PC-9 (cell line): ENCODE results near the gene WNT9B. TPM values are rescaled to one million over a fixed set of nuclear protein-coding genes. Genes with fewer than 3 reads are reported as not detected.
A peak's percentile ranks its signal among the peaks of the same experiment; 100 is the strongest.

Experiments
- BruUV-seq: library from RNA; stranded (reverse); fragments of 400-500 nt; replicated peaks from 2 replicates; lab custom pipeline; 2021; lab: Mats Ljungman, UMichigan
- CTCF ChIA-PET: fragments of 300-600 bp; sonication (Branson Sonifier 250); formaldehyde crosslinking; loops from one replicate; lab custom pipeline; 2022; ENCODE audit warnings: antibody characterized with exemption; lab: Charles Lee
- POLR2A ChIA-PET: fragments of 300-600 bp; sonication (Branson Sonifier 250); formaldehyde crosslinking; loops from one replicate; lab custom pipeline; 2022; ENCODE audit warnings: antibody characterized with exemption; ENCODE audit not compliant: unreplicated experiment; lab: Charles Lee
- DNase-seq, 2 experiments: peaks; one replicate each; pipeline versions ENCODE4 v3.0.0 to v3.0.0-alpha.2; 2015 to 2022; ENCODE audit warnings: mixed read lengths in 1 of 2
- H2AFZ ChIP-seq: fragments of 200-600 bp; sonication (generic); 2 replicates; pipeline ENCODE4 v1.8.1; 2017; ENCODE audit warnings: antibody characterized with exemption
- H3F3A ChIP-seq: fragments of 200-600 bp; sonication (generic); 2 replicates; pipeline ENCODE4 v1.8.1; 2017; ENCODE audit warnings: antibody characterized with exemption, mild to moderate bottlenecking, low read depth; ENCODE audit not compliant: insufficient read depth
- H3K27ac ChIP-seq: fragments of 200-600 bp; sonication (generic); 2 replicates; pipeline ENCODE4 v1.6.1; 2016; ENCODE audit warnings: mixed run types
- H3K27me3 ChIP-seq: fragments of 200-600 bp; sonication (generic); 2 replicates; pipeline ENCODE4 v1.6.1; 2016; ENCODE audit warnings: low read depth, mixed run types; ENCODE audit not compliant: insufficient read depth
- H3K36me3 ChIP-seq: fragments of 200-600 bp; sonication (generic); 2 replicates; pipeline ENCODE4 v1.6.1; 2016; ENCODE audit warnings: low read depth, mixed run types
- H3K4me1 ChIP-seq: fragments of 200-600 bp; sonication (generic); replicated peaks from 2 replicates; pipeline ENCODE4 v1.6.1; 2016; ENCODE audit warnings: mixed run types; ENCODE audit not compliant: insufficient read depth
- H3K4me2 ChIP-seq: fragments of 200-600 bp; sonication (generic); 2 replicates; pipeline ENCODE4 v1.6.1; 2017; ENCODE audit warnings: mixed run types
- H3K4me3 ChIP-seq: fragments of 200-600 bp; sonication (generic); 2 replicates; pipeline ENCODE4 v1.6.1; 2016; ENCODE audit warnings: mixed run types
- H3K79me2 ChIP-seq: fragments of 200-600 bp; sonication (generic); 2 replicates; pipeline ENCODE4 v1.6.1; 2017; ENCODE audit warnings: low read depth, mixed run types
- H3K9me2 ChIP-seq: fragments of 200-600 bp; sonication (generic); 2 replicates; pipeline ENCODE4 v1.8.1; 2017; ENCODE audit warnings: mild to moderate bottlenecking; ENCODE audit not compliant: insufficient read depth
- H3K9me3 ChIP-seq: fragments of 200-600 bp; sonication (generic); 2 replicates; pipeline ENCODE4 v1.8.1; 2016; ENCODE audit warnings: low read depth; ENCODE audit not compliant: insufficient read depth
- H4K20me1 ChIP-seq: fragments of 200-600 bp; sonication (generic); 2 replicates; pipeline ENCODE4 v1.8.1; 2017; ENCODE audit not compliant: insufficient read depth
- EZH2 ChIP-seq: fragments of 200-600 bp; sonication (generic); IDR thresholded peaks from 2 replicates; pipeline ENCODE4 v1.8.0; 2017; ENCODE audit warnings: antibody characterized with exemption, low read depth
- intact Hi-C: fragments of 100-400 bp; cut with micrococcal nuclease; formaldehyde crosslinking; loops from one replicate; pipeline ENCODE4 v1.10.0; 2022; ENCODE audit not compliant: unreplicated experiment
- total RNA-seq: library from RNA; stranded (reverse); gene quantifications from 2 replicates; pipeline ENCODE4 v1.2.3, GENCODE V29; 2021
- TF ChIP-seq, protein P1 (sequence below): fragments of 200-600 bp; sonication (generic); conservative IDR thresholded peaks from 2 replicates; pipeline ENCODE4 v1.6.1; 2017; ENCODE audit warnings: mixed run types, antibody characterized with exemption, mild to moderate bottlenecking, moderate library complexity

WNT9B gene
- total RNA-seq, 1 experiment from 2014 or later, result not detected

DNA sequence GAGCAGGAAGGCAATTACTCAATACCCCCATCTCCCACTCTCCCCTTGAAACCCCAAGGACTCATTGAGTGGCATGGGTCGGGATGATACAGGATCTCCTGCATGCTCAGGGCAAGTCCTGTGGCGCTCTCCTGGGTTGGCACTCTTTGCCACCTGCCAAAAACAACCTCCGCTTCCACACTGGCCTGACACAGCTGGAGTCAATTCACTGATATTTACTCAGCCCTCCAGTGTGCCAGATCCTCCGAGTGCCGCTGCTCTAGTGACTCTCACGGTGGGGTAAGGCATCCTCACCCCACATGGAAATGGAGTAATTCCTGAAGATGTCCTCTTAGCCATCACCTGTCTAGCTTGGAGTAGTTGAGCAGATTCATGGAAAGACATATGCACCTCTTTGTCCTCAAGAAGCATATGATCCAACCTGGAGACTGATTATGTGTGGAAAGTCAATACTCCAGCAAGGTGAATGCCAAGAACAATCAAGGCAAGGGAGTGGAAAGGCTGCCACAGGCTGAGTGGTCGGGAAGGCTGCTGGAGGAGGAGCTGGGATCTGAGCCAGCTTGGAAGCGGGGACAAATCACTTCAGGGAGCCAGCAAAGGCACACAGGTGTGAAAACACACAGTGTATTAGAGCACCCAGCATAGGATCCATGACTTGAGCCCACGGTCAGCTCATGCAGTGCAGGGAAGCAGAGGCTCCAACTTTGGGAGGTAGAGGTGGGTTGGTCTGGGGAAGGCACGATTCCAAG, 59.0 kb downstream of the WNT9B start:
- H3K9me3 ChIP-seq, result no peaks in the 10 kb centered on the region
- no peak overlapping the region for H3K4me3 ChIP-seq
- H3K27me3 ChIP-seq, result peaks cover 22% of the 10 kb centered on the region; the same call in 1 of the 2 replicates
- no peaks in the 10 kb centered on the region for H3K79me2 ChIP-seq
- 0 out of 2 replicates have a peak, but pooled peaks cover 1% of the 10 kb centered on the region for H3K4me1 ChIP-seq
- H3K27ac ChIP-seq, result no peak overlapping the region
- DNase-seq, result no peak
- no peaks in the 10 kb centered on the region for H4K20me1 ChIP-seq
- TF ChIP-seq, protein P1, sequence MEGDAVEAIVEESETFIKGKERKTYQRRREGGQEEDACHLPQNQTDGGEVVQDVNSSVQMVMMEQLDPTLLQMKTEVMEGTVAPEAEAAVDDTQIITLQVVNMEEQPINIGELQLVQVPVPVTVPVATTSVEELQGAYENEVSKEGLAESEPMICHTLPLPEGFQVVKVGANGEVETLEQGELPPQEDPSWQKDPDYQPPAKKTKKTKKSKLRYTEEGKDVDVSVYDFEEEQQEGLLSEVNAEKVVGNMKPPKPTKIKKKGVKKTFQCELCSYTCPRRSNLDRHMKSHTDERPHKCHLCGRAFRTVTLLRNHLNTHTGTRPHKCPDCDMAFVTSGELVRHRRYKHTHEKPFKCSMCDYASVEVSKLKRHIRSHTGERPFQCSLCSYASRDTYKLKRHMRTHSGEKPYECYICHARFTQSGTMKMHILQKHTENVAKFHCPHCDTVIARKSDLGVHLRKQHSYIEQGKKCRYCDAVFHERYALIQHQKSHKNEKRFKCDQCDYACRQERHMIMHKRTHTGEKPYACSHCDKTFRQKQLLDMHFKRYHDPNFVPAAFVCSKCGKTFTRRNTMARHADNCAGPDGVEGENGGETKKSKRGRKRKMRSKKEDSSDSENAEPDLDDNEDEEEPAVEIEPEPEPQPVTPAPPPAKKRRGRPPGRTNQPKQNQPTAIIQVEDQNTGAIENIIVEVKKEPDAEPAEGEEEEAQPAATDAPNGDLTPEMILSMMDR, result no peak
- TF ChIP-seq EZH2, result no peak
- BruUV-seq, result no TSS peak
- POLR2A ChIA-PET, result no interaction called here
- no peaks in the 10 kb centered on the region for H3F3A ChIP-seq
- H3K4me2 ChIP-seq, result no peak overlapping the region
- no peaks in the 10 kb centered on the region for H3K36me3 ChIP-seq
- H3K9me2 ChIP-seq, result no peaks in the 10 kb centered on the region
- no peak overlapping the region for H2AFZ ChIP-seq
- CTCF ChIA-PET, result no interaction called here
- intact Hi-C loops, result no loop called here

DNA sequence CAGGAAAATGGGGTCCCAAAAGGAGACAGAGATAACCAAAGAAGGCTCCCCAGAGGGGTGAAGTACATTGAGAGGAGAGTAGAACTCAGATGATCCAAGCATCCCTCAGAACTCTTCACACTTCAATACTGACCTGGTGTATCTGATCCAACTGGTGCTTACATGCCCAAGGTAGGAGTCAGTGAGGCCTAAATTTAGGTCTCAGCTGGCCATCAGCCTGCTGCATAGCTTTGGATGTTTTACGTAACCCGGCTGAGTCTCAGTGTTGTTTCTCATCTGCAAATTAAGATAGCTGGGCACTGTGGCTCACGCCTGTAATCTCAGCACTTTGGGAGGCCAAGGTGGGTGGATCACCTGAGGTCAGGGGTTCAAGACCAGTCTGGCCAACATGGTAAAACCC, 59.9 kb downstream of the WNT9B start:
- Histone ChIP-seq H3K9me3 (no peaks in the 10 kb centered on the region), H3K4me2 (no peak overlapping the region), H3K79me2 (no peaks in the 10 kb centered on the region), H2AFZ (no peak overlapping the region), H3K4me1 (0 out of 2 replicates have a peak, but pooled peaks cover 5% of the 10 kb centered on the region), H3K9me2 (no peaks in the 10 kb centered on the region), H3K27me3 (peaks cover 22% of the 10 kb centered on the region; the same call in 1 of the 2 replicates), H3K36me3 (no peaks in the 10 kb centered on the region), H3F3A (no peaks in the 10 kb centered on the region), H4K20me1 (no peaks in the 10 kb centered on the region), H3K4me3 (no peak overlapping the region), H3K27ac (no peak overlapping the region)
- no TSS peak for BruUV-seq
- intact Hi-C loops, result no loop called here
- ChIA-PET CTCF (no interaction called here), POLR2A (no interaction called here)
- DNase-seq, result no peak
- TF ChIP-seq, protein P1, result no peak
- TF ChIP-seq EZH2, result no peak

DNA sequence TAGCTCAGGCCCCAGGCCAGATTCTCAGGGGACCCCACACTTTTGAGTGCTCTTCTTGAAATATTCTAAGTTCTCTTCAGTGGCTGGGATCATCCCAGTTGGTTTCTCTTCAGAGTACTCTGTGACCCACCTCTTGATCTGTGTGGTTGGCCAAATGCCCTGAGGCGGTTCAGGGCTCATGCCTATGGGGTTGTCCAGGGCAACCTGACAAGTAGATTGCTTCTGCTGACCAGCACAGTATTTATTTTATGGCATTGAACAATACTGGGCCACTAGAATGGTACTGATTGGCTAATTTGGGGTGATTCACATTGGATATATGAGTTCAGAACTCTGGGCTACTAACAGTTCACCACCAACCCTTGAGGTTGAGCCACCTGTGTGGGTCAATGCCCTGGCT, 64.2 kb downstream of the WNT9B start:
- no TSS peak for BruUV-seq
- H4K20me1 ChIP-seq, result no peaks in the 10 kb centered on the region
- H3K4me3 ChIP-seq, result no peak overlapping the region
- CTCF ChIA-PET, result no interaction called here
- POLR2A ChIA-PET, result no interaction called here
- no peak overlapping the region for H3K4me2 ChIP-seq
- DNase-seq, result peak; percentile 10 to 59
- TF ChIP-seq, protein P1, result no peak
- no peak for TF ChIP-seq EZH2
- no peaks in the 10 kb centered on the region for H3K9me2 ChIP-seq
- H2AFZ ChIP-seq, result no peak overlapping the region
- H3K4me1 ChIP-seq, result 0 out of 2 replicates have a peak, but pooled peaks cover 5% of the 10 kb centered on the region
- intact Hi-C loops, result no loop called here
- H3K9me3 ChIP-seq, result no peaks in the 10 kb centered on the region
- no peaks in the 10 kb centered on the region for H3F3A ChIP-seq
- no peak overlapping the region for H3K27ac ChIP-seq
- H3K27me3 ChIP-seq, result peaks cover 7% of the 10 kb centered on the region; the same call in 1 of the 2 replicates
- no peaks in the 10 kb centered on the region for H3K79me2 ChIP-seq
- no peaks in the 10 kb centered on the region for H3K36me3 ChIP-seq
